Aorta (tissue), 5 donors: ENCODE data around the gene PGA3. TPM values are rescaled to one million over a fixed set of nuclear protein-coding genes. Genes with fewer than 3 reads are reported as not detected.
"Not testable (repeated sequence)": the region's sequence is repeated elsewhere in the genome, so short reads cannot be mapped to it uniquely, and the experiment has no call there.

ENCODE experiments used
- ATAC-seq: fragments of 200-7000 bp; cut with Tn5 transposase; one replicate; pipeline ENCODE4 v1.9.1; 2022; ENCODE audit warnings: moderate library complexity; ENCODE audit not compliant: low FRiP score
- DNase-seq, 2 donors: peaks; one replicate each; pipeline ENCODE4 v3.0.0-alpha.2; 2020
- H3K27ac ChIP-seq, 2 donors: one replicate each; pipeline ENCODE4 v1.5.1; 2013; ENCODE audit warnings: low read length in 2 of 2, mild to moderate bottlenecking in 2 of 2, moderate library complexity in 2 of 2, control low read depth in 1 of 2, inconsistent platforms in 1 of 2, low read depth in 1 of 2
- H3K27me3 ChIP-seq, 2 donors: one replicate each; pipeline ENCODE4 v1.6.1; 2013; ENCODE audit warnings: control low read depth in 1 of 2, low read length in 1 of 2, mild to moderate bottlenecking in 1 of 2, moderate library complexity in 1 of 2; ENCODE audit not compliant: insufficient read depth in 2 of 2, control insufficient read depth in 1 of 2
- H3K36me3 ChIP-seq, 2 donors: one replicate each; pipeline ENCODE4 v1.6.1; 2013; ENCODE audit warnings: control low read depth in 1 of 2, low read length in 1 of 2, mild to moderate bottlenecking in 1 of 2; ENCODE audit not compliant: insufficient read depth in 2 of 2, control insufficient read depth in 1 of 2
- H3K4me1 ChIP-seq, 2 donors: one replicate each; pipeline ENCODE4 v1.6.1; 2013; ENCODE audit warnings: low read length in 2 of 2, control low read depth in 1 of 2, mild to moderate bottlenecking in 1 of 2, moderate library complexity in 1 of 2; ENCODE audit not compliant: insufficient read depth in 2 of 2, control insufficient read depth in 1 of 2
- H3K4me3 ChIP-seq, 2 donors: one replicate each; pipeline ENCODE4 v1.5.1; 2013; ENCODE audit warnings: low read length in 2 of 2, control low read depth in 1 of 2, mild to moderate bottlenecking in 1 of 2
- H3K9me3 ChIP-seq: one replicate; pipeline ENCODE4 v1.6.1; 2013; ENCODE audit warnings: mild to moderate bottlenecking, low read length; ENCODE audit not compliant: control insufficient read depth
- WGBS, 2 donors: extraction: QIAGEN DNeasy Blood & Tissue Kit; methylation state at CpG; one replicate each; pipeline ENCODE4 v1.1.7; 2013; 5-methylcytosine and 5-hydroxymethylcytosine counted together
- intact Hi-C, 2 donors: fragments of 100-400 bp; cut with DNase I; formaldehyde crosslinking; loops; one replicate each; pipeline versions ENCODE4 v1.14.2 to v1.15.0; 2022
- polyA plus RNA-seq, 2 donors: library from polyadenylated mRNA; stranded (reverse); fragments of 200-250 nt; gene quantifications; one replicate each; pipeline ENCODE4 v1.2.3, GENCODE V29; 2013
- total RNA-seq, 2 donors: library from RNA; stranded (reverse); fragmentation: NEBNext Ultra II Directional; extraction: Animal tissue kit (Norgen Biotek cat#: 25700); gene quantifications; one replicate each; pipeline ENCODE4 v1.2.1, GENCODE V29; 2021
- donor health status: healthy with polysubstance abuse.
- donor health status: Bipolar disorder and iron deficiency.
- donor health status: DM: no; HTN: no; CAD: no.
- donor health status: DM: no; HTN: no; CAD: no.
- donor health status: DM: yes; HTN: yes; CAD: no.

The PGA3 gene
- total and polyA plus RNA-seq, 4 donors = 1.8 to 9.5 (median 2.5) TPM; not detected in 1

DNA sequence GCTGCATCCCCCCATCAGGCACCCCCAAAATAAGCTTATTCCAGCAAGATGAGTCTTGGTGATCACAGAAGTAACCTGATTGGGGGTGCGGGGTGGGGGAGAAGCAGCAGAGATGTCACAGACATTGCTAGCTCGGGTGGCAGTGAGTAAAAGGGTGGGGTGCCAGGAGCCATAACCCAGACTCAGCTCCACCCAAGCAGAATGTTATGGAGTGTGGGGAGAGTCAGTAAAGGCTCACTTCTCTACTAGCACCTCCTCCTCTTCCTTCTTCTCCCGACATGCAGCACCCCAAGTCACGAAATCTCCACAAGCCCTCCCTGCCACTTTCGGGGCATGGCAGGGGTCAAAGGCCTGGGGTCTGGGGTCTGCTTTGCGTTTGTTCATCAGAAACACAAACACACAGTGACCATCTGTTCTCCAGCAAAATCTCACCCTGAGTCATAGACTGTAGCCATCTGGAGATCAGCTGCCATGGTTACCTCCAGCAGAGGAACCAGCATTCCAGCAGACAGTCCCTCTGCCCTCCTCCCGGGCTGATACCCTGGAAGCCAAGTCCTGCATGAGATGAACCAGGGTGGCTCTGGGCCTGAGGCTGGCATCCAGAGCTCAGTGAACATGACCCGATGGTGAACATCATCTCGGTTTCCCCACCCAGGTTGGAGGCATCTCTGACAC lies 4.5 kb downstream of the PGA3 start:
- H3K4me1 ChIP-seq, ATAC-seq, H3K9me3 ChIP-seq, intact Hi-C loops, DNase-seq, H3K36me3 ChIP-seq, H3K4me3 ChIP-seq, H3K27ac ChIP-seq, H3K27me3 ChIP-seq: not testable (repeated sequence)
- no CpG with 5 or more reads among the region's 9 CpGs for WGBS, 2 donors

DNA sequence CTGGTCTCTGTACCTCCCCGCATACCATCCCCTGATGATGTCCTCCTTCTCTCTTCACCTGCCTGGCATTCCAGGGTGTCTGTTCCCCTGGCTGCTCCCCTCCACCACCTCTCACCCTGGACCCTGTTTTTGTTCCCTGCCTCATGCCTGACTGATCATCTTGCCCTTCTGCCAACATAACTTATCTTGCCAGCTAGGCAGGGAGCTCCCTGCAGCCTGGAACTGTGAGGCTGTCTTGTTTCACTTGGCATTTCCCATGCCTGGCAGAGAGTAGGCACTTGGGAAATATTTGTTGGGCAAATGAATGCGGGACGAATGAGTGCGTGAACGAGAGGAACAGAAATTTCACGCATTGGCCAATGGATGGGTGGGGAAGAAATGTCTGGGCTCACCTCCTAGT lies 7.3 kb downstream of the PGA3 start:
- H3K27me3 ChIP-seq, H3K4me1 ChIP-seq, H3K9me3 ChIP-seq, ATAC-seq, DNase-seq, H3K36me3 ChIP-seq, H3K4me3 ChIP-seq, intact Hi-C loops, H3K27ac ChIP-seq: not testable (repeated sequence)
- WGBS, 2 donors = no CpG with 5 or more reads among the region's 6 CpGs

DNA sequence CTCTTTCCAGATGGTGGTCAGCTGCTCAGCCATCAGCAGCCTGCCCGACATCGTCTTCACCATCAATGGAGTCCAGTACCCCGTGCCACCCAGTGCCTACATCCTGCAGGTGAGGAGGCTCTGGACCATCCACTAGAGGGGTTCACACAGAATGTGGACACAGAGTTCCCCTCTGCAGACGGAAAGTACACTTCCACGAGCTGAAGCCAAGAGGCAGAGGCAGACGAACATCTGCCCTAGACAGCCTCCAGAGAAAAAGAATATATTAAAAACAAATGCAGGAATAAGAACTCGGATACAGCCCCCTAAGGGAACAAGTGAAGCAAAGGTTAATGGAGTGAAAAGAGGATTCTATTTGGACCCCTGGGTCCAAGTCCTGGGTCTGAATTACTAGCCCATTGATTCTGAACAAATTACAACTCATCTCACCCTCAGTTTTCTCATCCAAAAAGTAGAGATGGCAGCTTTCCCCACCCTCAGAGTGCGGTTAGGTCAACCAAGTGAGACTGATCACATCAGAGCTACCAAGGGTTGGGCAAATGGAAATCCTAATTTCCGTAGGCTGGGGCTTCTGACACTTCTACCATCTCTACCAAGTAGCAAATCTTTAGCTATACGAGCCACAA lies 8.1 kb downstream of the PGA3 start:
- WGBS, 2 donors = 46 to 49% methylated on average over 7 of the region's 10 CpGs
- peak in 1 of 2 donors; percentile 51 for DNase-seq
- H3K36me3 ChIP-seq, H3K4me1 ChIP-seq, H3K27ac ChIP-seq, ATAC-seq, H3K27me3 ChIP-seq, H3K9me3 ChIP-seq, intact Hi-C loops, H3K4me3 ChIP-seq: not testable (repeated sequence)

DNA sequence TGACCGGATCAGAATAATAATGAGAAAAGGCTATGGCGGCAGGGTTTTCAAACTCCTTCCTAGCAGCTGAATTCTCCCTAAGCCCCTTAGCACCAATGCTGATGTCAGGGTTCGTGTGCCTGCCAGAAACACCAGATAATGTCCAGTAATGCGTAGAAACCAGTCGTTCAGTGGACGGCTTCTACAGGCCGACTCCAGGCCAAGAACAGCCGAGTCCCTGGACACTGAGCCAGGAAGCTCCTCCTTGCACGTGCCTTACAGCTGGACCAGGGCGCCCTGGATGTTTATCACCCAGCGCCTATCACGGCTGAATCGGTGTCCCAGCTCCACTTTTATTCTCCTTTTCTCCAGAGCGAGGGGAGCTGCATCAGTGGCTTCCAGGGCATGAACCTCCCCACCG lies 8.9 kb downstream of the PGA3 start:
- intact Hi-C loops, DNase-seq: not testable (repeated sequence)
- ATAC-seq = peak; percentile 54

DNA sequence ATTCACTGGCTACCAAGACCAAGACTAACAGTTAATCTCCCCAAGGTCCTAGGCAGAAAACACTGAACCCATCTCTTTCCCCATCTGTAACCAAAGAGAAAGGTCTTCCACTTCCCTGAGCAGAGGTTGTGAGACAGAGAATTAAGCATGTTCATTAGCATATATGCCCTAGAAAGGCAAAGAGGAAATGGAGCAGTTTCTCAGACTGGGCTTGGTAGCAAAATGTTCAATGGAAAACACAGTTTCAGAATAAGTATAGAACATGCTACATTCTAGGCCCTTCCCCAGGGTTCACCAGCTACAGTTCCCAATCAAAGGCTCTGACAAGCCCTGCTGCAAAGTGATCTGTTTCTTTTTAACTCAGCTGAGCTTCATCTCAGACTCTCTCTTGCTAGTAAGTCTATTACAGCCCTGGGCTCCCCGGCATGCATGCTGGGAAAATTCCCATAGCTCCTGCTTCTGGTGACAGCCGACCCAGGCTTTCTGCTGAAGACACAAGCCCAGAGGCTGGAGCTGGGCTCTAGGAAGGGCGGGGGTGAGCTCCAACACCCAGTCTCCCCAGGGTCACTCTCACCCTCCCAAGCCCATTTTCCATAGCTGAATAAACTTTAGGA lies 10.5 kb downstream of the PGA3 start:
- H3K4me1 ChIP-seq, H3K27ac ChIP-seq, H3K36me3 ChIP-seq, DNase-seq, ATAC-seq, H3K27me3 ChIP-seq, H3K9me3 ChIP-seq, H3K4me3 ChIP-seq, intact Hi-C loops: not testable (repeated sequence)
- WGBS, 2 donors = no CpG with 5 or more reads among the region's 3 CpGs

More for the DNA sequence above, 8.9 kb downstream of the PGA3 start:
- H3K27ac ChIP-seq, H3K36me3 ChIP-seq, H3K27me3 ChIP-seq, H3K4me3 ChIP-seq, H3K9me3 ChIP-seq, H3K4me1 ChIP-seq: not testable (repeated sequence)
- no CpG with 5 or more reads among the region's 15 CpGs for WGBS, 2 donors

DNA sequence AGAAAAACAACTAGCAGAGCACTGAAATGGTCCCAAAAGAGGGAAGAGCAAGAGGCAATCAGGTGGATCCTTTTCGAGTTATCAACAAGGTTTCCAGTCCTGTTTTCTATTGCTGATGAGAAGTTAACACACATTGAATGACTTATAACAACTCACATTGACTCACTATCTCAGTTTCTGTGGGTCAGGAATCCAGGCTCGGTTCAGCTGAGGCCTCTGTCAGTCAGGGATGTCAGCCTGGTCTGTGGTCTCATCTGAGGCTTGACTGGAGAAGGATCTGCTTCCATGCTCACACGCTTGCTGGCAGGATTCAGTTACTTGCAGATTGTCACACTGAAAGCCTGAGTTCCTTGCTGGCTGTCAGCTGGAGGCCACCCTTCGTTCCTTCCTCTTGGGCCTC lies 15.0 kb downstream of the PGA3 start:
- H3K27me3 ChIP-seq, H3K27ac ChIP-seq, H3K4me3 ChIP-seq, H3K4me1 ChIP-seq, H3K9me3 ChIP-seq, intact Hi-C loops, ATAC-seq, DNase-seq, H3K36me3 ChIP-seq: not testable (repeated sequence)
- no CpG with 5 or more reads among the region's 4 CpGs for WGBS, 2 donors

DNA sequence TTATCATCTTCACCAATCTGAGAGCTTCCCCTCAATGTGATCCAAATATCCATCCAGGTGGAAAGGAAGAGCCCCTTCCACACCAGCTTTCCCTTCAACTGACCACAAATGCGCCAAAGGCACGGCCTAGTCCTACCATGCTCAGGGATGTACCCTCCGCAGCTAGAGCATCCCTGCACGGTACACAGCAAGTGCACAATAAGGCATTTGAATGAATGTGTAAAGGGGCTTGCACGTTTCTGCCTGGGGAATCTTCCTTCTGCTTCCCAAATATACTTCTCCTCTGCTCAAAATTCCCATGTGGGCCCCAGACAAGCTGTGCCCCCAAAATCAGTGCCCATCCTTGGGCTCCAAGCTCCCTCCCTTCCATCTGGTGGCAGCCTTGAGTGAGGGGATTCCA lies 15.7 kb downstream of the PGA3 start:
- H3K36me3 ChIP-seq, H3K4me3 ChIP-seq, ATAC-seq, H3K4me1 ChIP-seq, H3K27me3 ChIP-seq, H3K9me3 ChIP-seq, H3K27ac ChIP-seq, intact Hi-C loops: not testable (repeated sequence)
- peak in 1 of 2 donors; percentile 62 for DNase-seq
- 89 to 90% methylated on average over 5 of the region's 5 CpGs for WGBS, 2 donors

DNA sequence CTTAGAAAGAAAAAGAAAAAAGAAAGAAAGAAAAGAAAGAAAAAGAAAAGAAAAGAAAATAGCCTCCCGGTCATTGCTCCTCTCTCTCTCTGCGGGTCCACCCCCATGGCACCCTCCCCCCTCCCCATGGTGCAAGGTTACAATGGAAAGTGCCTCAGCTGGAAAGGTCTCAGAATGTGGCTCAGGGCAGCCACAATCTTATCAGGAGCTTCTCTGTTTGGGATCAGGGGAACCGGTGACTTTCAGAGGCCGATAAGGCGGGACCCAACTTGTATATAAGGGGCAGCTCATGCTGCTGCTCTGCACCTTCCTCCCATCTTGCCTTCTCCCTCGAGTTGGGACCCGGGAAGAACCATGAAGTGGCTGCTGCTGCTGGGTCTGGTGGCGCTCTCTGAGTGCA lies 18.7 kb downstream of the PGA3 start, which contains the start of gene PGA4:
TSS of gene PGA4 (plus strand) at position 301 of the 400 bp plus-strand sequence. CDS start at position 355, 54 bp downstream.
- H3K27ac ChIP-seq, H3K36me3 ChIP-seq, ATAC-seq, H3K4me1 ChIP-seq, intact Hi-C loops, H3K27me3 ChIP-seq, H3K9me3 ChIP-seq, H3K4me3 ChIP-seq, DNase-seq: not testable (repeated sequence)
- no CpG with 5 or more reads among the region's 8 CpGs for WGBS, 2 donors

DNA sequence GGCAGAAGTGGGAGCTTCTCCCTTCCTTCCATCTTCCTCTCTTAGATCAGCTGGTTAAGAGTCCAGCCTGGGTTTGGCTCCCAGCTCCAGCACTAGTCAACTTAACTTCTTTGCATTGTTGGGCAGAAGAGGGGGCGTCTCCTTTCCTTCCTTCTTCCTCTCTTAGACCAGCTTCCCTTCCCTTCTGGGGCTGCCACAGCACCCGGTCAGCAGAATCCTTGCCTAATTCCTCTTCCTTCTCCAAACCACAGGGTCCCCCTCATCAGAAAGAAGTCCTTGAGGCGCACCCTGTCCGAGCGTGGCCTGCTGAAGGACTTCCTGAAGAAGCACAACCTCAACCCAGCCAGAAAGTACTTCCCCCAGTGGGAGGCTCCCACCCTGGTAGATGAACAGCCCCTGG lies 19.4 kb downstream of the PGA3 start:
- no CpG with 5 or more reads among the region's 5 CpGs for WGBS, 2 donors
- H3K4me3 ChIP-seq, DNase-seq, H3K27me3 ChIP-seq, ATAC-seq, H3K27ac ChIP-seq, H3K4me1 ChIP-seq, intact Hi-C loops, H3K36me3 ChIP-seq, H3K9me3 ChIP-seq: not testable (repeated sequence)
